SK-N-SH (cell line): ENCODE measurements around the gene METTL1. TPM values are rescaled to one million over a fixed set of nuclear protein-coding genes. Genes with fewer than 3 reads are reported as not detected.

Source experiments
- CTCF ChIA-PET: fragments of 300-600, 350-600 bp; formaldehyde crosslinking; extraction: SDS; loops from one replicate; lab custom pipeline; 2021; lab: Yijun Ruan, JAX
- POLR2A ChIA-PET: fragments of 350-600 bp; sonication (Branson Sonifier 250); formaldehyde crosslinking; extraction: SDS; loops from one replicate; lab custom pipeline; 2020; ENCODE audit warnings: antibody characterized with exemption, inconsistent platforms; lab: Yijun Ruan, JAX
- DNase-seq: peaks from one replicate; pipeline ENCODE4 v3.0.0; 2012
- H2AFZ ChIP-seq: fragments of 200-600 bp; sonication (generic); 2 replicates; pipeline ENCODE4 v1.8.1; 2016; ENCODE audit warnings: antibody characterized with exemption, mild to moderate bottlenecking, low read depth
- H3F3A ChIP-seq: fragments of 200-600 bp; sonication (generic); replicated peaks from 2 replicates; pipeline ENCODE3; 2016; ENCODE audit warnings: antibody characterized with exemption, mild to moderate bottlenecking; ENCODE audit not compliant: insufficient read depth
- H3K27ac ChIP-seq, 2 experiments: fragments of 200-500 bp in 1 of 2; fragments of 200-600 bp in 1 of 2; sonication (Bioruptor generic) in 1 of 2; sonication (generic), shearing (Covaris generic) in 1 of 2; 2 replicates each; pipeline versions ENCODE4 v1.5.1 to v1.6.1; 2014 to 2016; ENCODE audit warnings: low read depth in 2 of 2, inconsistent platforms in 1 of 2, low read length in 1 of 2, mild to moderate bottlenecking in 1 of 2, mixed read lengths in 1 of 2
- H3K27me3 ChIP-seq: fragments of 200-600 bp; sonication (generic), shearing (Covaris generic); 2 replicates; pipeline ENCODE4 v1.6.1; 2016; ENCODE audit warnings: mixed run types; ENCODE audit not compliant: insufficient read depth
- H3K36me3 ChIP-seq, 2 experiments: fragments of 200-500 bp in 1 of 2; fragments of 200-600 bp in 1 of 2; sonication (Bioruptor generic) in 1 of 2; sonication (generic) in 1 of 2; replicated peaks in 1 of 2; 2 replicates each; pipeline versions ENCODE3 to v1.5.1; 2014 to 2016; ENCODE audit warnings: low read length in 1 of 2, mild to moderate bottlenecking in 1 of 2; ENCODE audit not compliant: insufficient read depth in 2 of 2, control insufficient read depth in 1 of 2
- H3K4me1 ChIP-seq, 2 experiments: fragments of 200-500 bp in 1 of 2; fragments of 200-600 bp in 1 of 2; sonication (Bioruptor generic) in 1 of 2; sonication (generic), shearing (Covaris generic) in 1 of 2; 2 replicates each; pipeline versions ENCODE4 v1.5.1 to v1.6.1; 2014 to 2016; ENCODE audit warnings: low read depth in 1 of 2, low read length in 1 of 2, mixed run types in 1 of 2; ENCODE audit not compliant: insufficient read depth in 2 of 2, control insufficient read depth in 1 of 2
- H3K4me2 ChIP-seq: fragments of 200-600 bp; sonication (generic), shearing (Covaris generic); 2 replicates; pipeline ENCODE4 v1.6.1; 2017; ENCODE audit warnings: mixed run types
- H3K4me3 ChIP-seq, 2 experiments: fragments of 200-500 bp in 1 of 2; fragments of 200-600 bp in 1 of 2; sonication (Bioruptor generic) in 1 of 2; sonication (generic), shearing (Covaris generic) in 1 of 2; 2 replicates each; pipeline versions ENCODE4 v1.5.1 to v1.8.1; 2014 to 2016; ENCODE audit warnings: low read depth in 2 of 2, inconsistent platforms in 1 of 2, low read length in 1 of 2, mild to moderate bottlenecking in 1 of 2, mixed read lengths in 1 of 2, moderate library complexity in 1 of 2
- H3K79me2 ChIP-seq: fragments of 200-600 bp; sonication (generic); 2 replicates; pipeline ENCODE4 v1.8.1; 2017; ENCODE audit warnings: mild to moderate bottlenecking; ENCODE audit not compliant: insufficient read depth
- H3K9ac ChIP-seq: fragments of 200-600 bp; sonication (generic); 2 replicates; pipeline ENCODE4 v1.6.1; 2017; ENCODE audit warnings: mixed run types
- H3K9me2 ChIP-seq: fragments of 200-600 bp; sonication (generic); 2 replicates; pipeline ENCODE4 v1.6.1; 2017; ENCODE audit warnings: mixed run types
- H3K9me3 ChIP-seq: fragments of 200-600 bp; sonication (generic); 2 replicates; pipeline ENCODE4 v1.6.1; 2017; ENCODE audit warnings: mixed run types, mild to moderate bottlenecking, moderate library complexity
- H4K20me1 ChIP-seq: fragments of 200-600 bp; sonication (generic); 2 replicates; pipeline ENCODE4 v1.6.1; 2017; ENCODE audit warnings: mild to moderate bottlenecking, mixed run types; ENCODE audit not compliant: insufficient read depth
- CHD2 ChIP-seq: fragments of 150-350 bp; IDR thresholded peaks from 2 replicates; pipeline ENCODE4 v1.6.1; 2018; ENCODE audit warnings: low read length; ENCODE audit not compliant: partially characterized antibody
- FOSL2 ChIP-seq: IDR thresholded peaks from 2 replicates; pipeline ENCODE4 v1.4.0; 2012; ENCODE audit warnings: low read depth, mild to moderate bottlenecking, moderate library complexity, borderline replicate concordance
- FOXM1 ChIP-seq: IDR thresholded peaks from 2 replicates; pipeline ENCODE4 v1.4.0; 2012; ENCODE audit warnings: low read depth, mild to moderate bottlenecking
- GABPA ChIP-seq: IDR thresholded peaks from 2 replicates; pipeline ENCODE4 v1.4.0; 2012; ENCODE audit warnings: low read depth, mild to moderate bottlenecking
- GATA2 ChIP-seq: sonication (generic); formaldehyde crosslinking; IDR thresholded peaks from 2 replicates; pipeline ENCODE4 v1.5.0; 2020; ENCODE audit warnings: mild to moderate bottlenecking, missing genetic modification reagents
- JUND ChIP-seq: IDR thresholded peaks from 2 replicates; pipeline ENCODE4 v1.4.0; 2012
- MEF2A ChIP-seq: IDR thresholded peaks from 2 replicates; pipeline ENCODE4 v1.4.0; 2012; ENCODE audit warnings: low read depth, borderline replicate concordance
- POLR2AphosphoS5 ChIP-seq: IDR thresholded peaks from 2 replicates; pipeline ENCODE4 v1.6.1; 2012; ENCODE audit warnings: low read depth, low read length
- SIN3A ChIP-seq: IDR thresholded peaks from 2 replicates; pipeline ENCODE4 v1.6.1; 2012; ENCODE audit warnings: low read depth, mild to moderate bottlenecking, low read length, moderate library complexity, borderline replicate concordance
- SMC3 ChIP-seq: IDR thresholded peaks from 2 replicates; pipeline ENCODE4 v1.6.1; 2012; ENCODE audit warnings: low read depth, low read length, improper control_type of control experiment
- TCF12 ChIP-seq: IDR thresholded peaks from 2 replicates; pipeline ENCODE4 v1.4.0; 2012
- TEAD4 ChIP-seq: IDR thresholded peaks from 2 replicates; pipeline ENCODE4 v1.4.0; 2012; ENCODE audit warnings: mild to moderate bottlenecking, borderline replicate concordance; ENCODE audit not compliant: insufficient read depth
- USF1 ChIP-seq: IDR thresholded peaks from 2 replicates; pipeline ENCODE4 v1.4.0; 2012; ENCODE audit warnings: low read depth, borderline replicate concordance
- USF2 ChIP-seq: fragments of 150-350 bp; IDR thresholded peaks from 2 replicates; pipeline ENCODE4 v1.6.1; 2017; ENCODE audit warnings: antibody characterized with exemption, low read length, low read depth, borderline replicate concordance
- YY1 ChIP-seq: IDR thresholded peaks from 2 replicates; pipeline ENCODE4 v1.4.0; 2012; ENCODE audit warnings: low read depth, mild to moderate bottlenecking
- WGBS: methylation state at CpG from one replicate; pipeline ENCODE4 v1.1.6; 2017; ENCODE audit warnings: low lambda C conversion rate; 5-methylcytosine and 5-hydroxymethylcytosine counted together
- polyA plus RNA-seq, 3 experiments: library from polyadenylated mRNA; depleted of rRNA; stranded (reverse); fragments of >200 nt; gene quantifications; 2 replicates each; pipeline ENCODE4 v1.2.3, GENCODE V29; 2012
- TF ChIP-seq, protein P1 (sequence below): IDR thresholded peaks from 2 replicates; pipeline ENCODE4 v1.4.0; 2012; ENCODE audit warnings: low read depth
- TF ChIP-seq, protein P2 (sequence below): IDR thresholded peaks from 2 replicates; pipeline ENCODE4; 2012

METTL1 gene
- polyA plus RNA-seq, 1 of the 3 experiments (the other 2 are of a cell fraction): 28.0 TPM

DNA sequence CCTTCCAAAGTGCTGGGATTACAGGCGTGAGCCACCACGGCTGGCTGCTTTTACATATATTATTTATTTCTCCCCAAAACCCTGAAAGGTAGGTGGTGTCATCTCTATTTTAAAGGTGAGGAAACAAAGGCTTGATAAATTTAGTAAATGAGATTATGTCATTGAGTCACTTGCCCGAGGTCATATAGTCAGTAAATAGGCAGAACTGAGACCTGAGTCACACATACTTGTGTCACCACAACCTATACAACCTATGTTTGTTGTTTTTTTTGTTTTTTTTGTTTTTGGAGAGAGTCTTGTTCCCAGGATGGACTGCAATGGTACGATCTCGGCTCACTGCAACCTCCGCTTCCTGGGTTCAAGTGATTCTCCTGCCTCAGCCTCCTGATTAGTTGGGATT, 23.4 kb upstream of the METTL1 start:
- H3K27ac ChIP-seq: peak overlapping the region in 1 of 2 experiments; percentile 89; a peak in 2 of 4 replicates
- no peak overlapping the region for H3K4me3 ChIP-seq

GRCh38 chr12:57793920-57794319, 22.0 kb upstream of the METTL1 start:
- no peak overlapping the region for H3K4me3 ChIP-seq
- H2AFZ ChIP-seq: no peak overlapping the region
- TF ChIP-seq SMC3: no peak
- no peak for TF ChIP-seq CHD2
- TF ChIP-seq POLR2AphosphoS5: no peak; the same call in 1 of the 2 replicates
- peak; percentile 87 for TF ChIP-seq FOSL2
- TF ChIP-seq, protein P1, sequence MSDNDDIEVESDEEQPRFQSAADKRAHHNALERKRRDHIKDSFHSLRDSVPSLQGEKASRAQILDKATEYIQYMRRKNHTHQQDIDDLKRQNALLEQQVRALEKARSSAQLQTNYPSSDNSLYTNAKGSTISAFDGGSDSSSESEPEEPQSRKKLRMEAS: peak; percentile 45; the same call in 1 of the 2 replicates
- TF ChIP-seq, protein P2, sequence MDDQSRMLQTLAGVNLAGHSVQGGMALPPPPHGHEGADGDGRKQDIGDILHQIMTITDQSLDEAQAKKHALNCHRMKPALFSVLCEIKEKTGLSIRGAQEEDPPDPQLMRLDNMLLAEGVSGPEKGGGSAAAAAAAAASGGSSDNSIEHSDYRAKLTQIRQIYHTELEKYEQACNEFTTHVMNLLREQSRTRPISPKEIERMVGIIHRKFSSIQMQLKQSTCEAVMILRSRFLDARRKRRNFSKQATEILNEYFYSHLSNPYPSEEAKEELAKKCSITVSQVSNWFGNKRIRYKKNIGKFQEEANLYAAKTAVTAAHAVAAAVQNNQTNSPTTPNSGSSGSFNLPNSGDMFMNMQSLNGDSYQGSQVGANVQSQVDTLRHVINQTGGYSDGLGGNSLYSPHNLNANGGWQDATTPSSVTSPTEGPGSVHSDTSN: peak; percentile 73
- peak; percentile 46; the same call in 1 of the 2 replicates for TF ChIP-seq TCF12
- no peak for TF ChIP-seq USF2
- no peak for TF ChIP-seq GATA2 (CRISPR knock-in tag)
- TF ChIP-seq FOXM1: no peak
- 0 out of 2 replicates have a peak, but pooled peaks have one; percentile 9 for TF ChIP-seq MEF2A
- 0 out of 2 replicates have a peak, but pooled peaks have one; percentile 12 for TF ChIP-seq TEAD4
- TF ChIP-seq USF1: no peak
- no peak for TF ChIP-seq YY1
- TF ChIP-seq JUND: peak; percentile 74
- TF ChIP-seq, all 33 proteins: peak for 7
- Histone ChIP-seq H3K36me3 (peaks cover 45 to 61% of the 10 kb centered on the region in 2 experiments), H3F3A (peaks cover 28% of the 10 kb centered on the region), H3K9me3 (no peaks in the 10 kb centered on the region), H3K4me2 (peak overlapping the region; percentile 48; the same call in 1 of the 2 replicates), H3K9ac (peak overlapping the region; percentile 35; the same call in 1 of the 2 replicates), H3K27ac (peak overlapping the region in 1 of 2 experiments; percentile 89; a peak in 2 of 4 replicates), H3K79me2 (peaks cover 40% of the 10 kb centered on the region; the same call in 1 of the 2 replicates), H3K4me1 (peaks cover 0 to 6% of the 10 kb centered on the region in 2 experiments; a peak in 2 of 4 replicates), H3K27me3 (no peaks in the 10 kb centered on the region), H3K9me2 (no peaks in the 10 kb centered on the region), H4K20me1 (no peaks in the 10 kb centered on the region)
- WGBS: 0% methylated on average over 1 of the region's 1 CpG
- ChIA-PET POLR2A (no interaction called here), CTCF (interaction anchor here (0.8 to 1.8 kb wide), 8 partner anchors 8 to 112 kb away, joined by 3 to 13 read pairs (median 3); partner anchors contain the start of gene TSFM)
- DNase-seq: no peak

More for the DNA sequence above, 23.4 kb upstream of the METTL1 start:
- H3K9me2 ChIP-seq: no peaks in the 10 kb centered on the region
- TF ChIP-seq SIN3A (no peak), GABPA (no peak)
- TF ChIP-seq, protein P1: no peak
- TF ChIP-seq, all 33 proteins: peak for 0
- no peaks in the 10 kb centered on the region for H4K20me1 ChIP-seq
- H3K27me3 ChIP-seq: no peaks in the 10 kb centered on the region
- H3K79me2 ChIP-seq: peaks cover 25% of the 10 kb centered on the region; the same call in 1 of the 2 replicates
- no peak for DNase-seq
- H3K4me1 ChIP-seq: peaks cover 0 to 6% of the 10 kb centered on the region in 2 experiments; a peak in 2 of 4 replicates
- H3K9ac ChIP-seq: no peak overlapping the region
- H3K36me3 ChIP-seq: peaks cover 59 to 63% of the 10 kb centered on the region in 2 experiments
- 82% methylated on average over 6 of the region's 6 CpGs for WGBS
- ChIA-PET POLR2A (no interaction called here), CTCF (no interaction called here)
- no peak overlapping the region for H3K4me2 ChIP-seq
- peaks cover 26% of the 10 kb centered on the region for H3F3A ChIP-seq
- no peak overlapping the region for H2AFZ ChIP-seq
- no peaks in the 10 kb centered on the region for H3K9me3 ChIP-seq
